GM12878 (cell line): ENCODE results near the gene CCDC106. TPM values are rescaled to one million over a fixed set of nuclear protein-coding genes. Genes with fewer than 3 reads are reported as not detected.

Experiments
- ATAC-seq: fragments of 200-7000 bp; cut with Tn5 transposase; 3 replicates; pipeline ENCODE4 v1.9.1; 2020; ENCODE audit warnings: mild to moderate bottlenecking, moderate library complexity
- BruUV-seq: library from RNA; stranded (reverse); fragments of 400-500 nt; replicated peaks from 2 replicates; lab custom pipeline; 2021; lab: Mats Ljungman, UMichigan
- CTCF ChIA-PET: fragments of 300-600 bp; sonication (Branson Sonifier 250); formaldehyde crosslinking; extraction: SDS; loops from one replicate; lab custom pipeline; 2021; ENCODE audit warnings: inconsistent platforms; lab: Yijun Ruan, JAX
- POLR2A ChIA-PET: fragments of 350-600 bp; formaldehyde crosslinking; extraction: SDS; loops from one replicate; lab custom pipeline; 2021; ENCODE audit warnings: inconsistent platforms; lab: Charles Lee
- RAD21 ChIA-PET: fragments of 300-600 bp; sonication (Branson Sonifier 250); formaldehyde crosslinking; loops from one replicate; lab custom pipeline; 2023; ENCODE audit warnings: antibody characterized with exemption; ENCODE audit not compliant: unreplicated experiment; lab: Charles Lee
- SMC1A ChIA-PET: fragments of 300-600 bp; sonication (Branson Sonifier 250); formaldehyde crosslinking; loops from one replicate; lab custom pipeline; 2023; ENCODE audit not compliant: unreplicated experiment, uncharacterized antibody; lab: Charles Lee
- DNase-seq: peaks from one replicate; pipeline ENCODE4 v3.0.0-alpha.2; 2011; ENCODE audit warnings: low read depth, low spot score
- FAIRE-seq: peaks from 3 replicates; lab custom pipeline; 2011; peaks lifted over from hg19 to GRCh38; lab: Jason Lieb, UNC
- H2AFZ ChIP-seq: 2 replicates; pipeline ENCODE4 v1.6.0; 2011; ENCODE audit warnings: low read depth, low read length, control low read depth; ENCODE audit not compliant: control insufficient read depth
- H3K27ac ChIP-seq: 2 replicates; pipeline ENCODE4 v1.5.1; 2011; ENCODE audit warnings: control low read depth; ENCODE audit not compliant: control insufficient read depth, insufficient read depth
- H3K27me3 ChIP-seq, 2 experiments: replicated peaks in 1 of 2; 2 replicates each; pipeline versions ENCODE4 v1.6.0 to v1.6.1; 2011; ENCODE audit warnings: low read length in 1 of 2; ENCODE audit not compliant: control insufficient read depth in 2 of 2, insufficient read depth in 2 of 2
- H3K36me3 ChIP-seq, 2 experiments: 2 replicates each; pipeline ENCODE4 v1.5.1; 2011; ENCODE audit warnings: low read length in 1 of 2; ENCODE audit not compliant: control insufficient read depth in 2 of 2, insufficient read depth in 2 of 2
- H3K4me1 ChIP-seq: 2 replicates; pipeline ENCODE4 v1.6.1; 2011; ENCODE audit warnings: mild to moderate bottlenecking, low read length, moderate library complexity, mixed read lengths; ENCODE audit not compliant: control insufficient read depth, insufficient read depth
- H3K4me2 ChIP-seq: 2 replicates; pipeline ENCODE4 v1.6.0; 2011; ENCODE audit warnings: control low read depth; ENCODE audit not compliant: control insufficient read depth, insufficient read depth
- H3K4me3 ChIP-seq: fragments of 200-600 bp; sonication (generic); 2 replicates; pipeline ENCODE4 v1.5.1; 2016
- H3K79me2 ChIP-seq: 2 replicates; pipeline ENCODE4 v1.6.0; 2011; ENCODE audit warnings: low read length; ENCODE audit not compliant: control insufficient read depth, insufficient read depth
- H3K9ac ChIP-seq: 2 replicates; pipeline ENCODE4 v1.8.0; 2011; ENCODE audit warnings: low read length, control low read depth, mixed read lengths; ENCODE audit not compliant: control insufficient read depth, insufficient read depth
- H3K9me3 ChIP-seq: replicated peaks from 3 replicates; pipeline ENCODE4 v1.5.1; 2011; ENCODE audit warnings: mild to moderate bottlenecking, low read length; ENCODE audit not compliant: control insufficient read depth, insufficient read depth
- H4K20me1 ChIP-seq: 2 replicates; pipeline ENCODE4 v1.6.0; 2011; ENCODE audit not compliant: control insufficient read depth, insufficient read depth
- ATF7 ChIP-seq: fragments of 450-650 bp; IDR thresholded peaks from 2 replicates; pipeline ENCODE4 v1.6.1; 2016; ENCODE audit warnings: low read depth, mild to moderate bottlenecking
- CBX3 ChIP-seq: fragments of 200-600 bp; sonication (generic); IDR thresholded peaks from 2 replicates; pipeline ENCODE4 v1.6.1; 2016; ENCODE audit warnings: low read depth, borderline replicate concordance
- CHD2 ChIP-seq: IDR thresholded peaks from 2 replicates; pipeline ENCODE4 v1.6.1; 2011; ENCODE audit warnings: low read depth, low read length, improper control_type of control experiment, borderline replicate concordance
- EED ChIP-seq: sonication (generic); IDR thresholded peaks from 2 replicates; pipeline ENCODE4 v1.6.1; 2016; ENCODE audit warnings: antibody characterized with exemption, low read depth
- FOXK2 ChIP-seq: fragments of 450-650 bp; IDR thresholded peaks from 2 replicates; pipeline ENCODE4 v1.6.1; 2017; ENCODE audit warnings: mild to moderate bottlenecking, moderate library complexity
- FOXM1 ChIP-seq: IDR thresholded peaks from 2 replicates; pipeline ENCODE4 v1.6.1; 2012; ENCODE audit warnings: low read depth, mild to moderate bottlenecking, inconsistent platforms, low read length, moderate library complexity
- HDAC2 ChIP-seq: fragments of 200-600 bp; sonication (generic); IDR thresholded peaks from 2 replicates; pipeline ENCODE4 v1.6.1; 2017
- LARP7 ChIP-seq: fragments of 450-650 bp; IDR thresholded peaks from 2 replicates; pipeline ENCODE4 v1.6.1; 2017; ENCODE audit warnings: mild to moderate bottlenecking
- MTA2 ChIP-seq: fragments of 450-650 bp; IDR thresholded peaks from 2 replicates; pipeline ENCODE4 v1.6.1; 2016; ENCODE audit warnings: low read depth, mild to moderate bottlenecking, moderate library complexity
- RBBP5 ChIP-seq: fragments of 200-600 bp; sonication (generic); conservative IDR thresholded peaks from 2 replicates; pipeline ENCODE4 v1.6.1; 2016
- RELA ChIP-seq: fragments of 450-650 bp; IDR thresholded peaks from 2 replicates; pipeline ENCODE4 v1.8.0; 2014; ENCODE audit warnings: borderline replicate concordance; ENCODE audit not compliant: partially characterized antibody
- SPI1 ChIP-seq: IDR thresholded peaks from 2 replicates; pipeline ENCODE4 v1.6.1; 2011; ENCODE audit warnings: low read depth, mild to moderate bottlenecking, low read length, moderate library complexity, borderline replicate concordance; ENCODE audit not compliant: insufficient read depth
- ZBED1 ChIP-seq: IDR thresholded peaks from 2 replicates; pipeline ENCODE4 v1.6.1; 2016; ENCODE audit warnings: borderline replicate concordance
- ZNF384 ChIP-seq: IDR thresholded peaks from 2 replicates; pipeline ENCODE4 v1.6.1; 2012; ENCODE audit warnings: low read depth, mild to moderate bottlenecking, low read length, improper control_type of control experiment, borderline replicate concordance
- WGBS: methylation state at CpG from one replicate; pipeline ENCODE4 v1.1.6; 2016; ENCODE audit warnings: low lambda C conversion rate; ENCODE audit not compliant: insufficient replicate concordance, insufficient coverage; ENCODE audit errors: missing lambda C conversion rate; 5-methylcytosine and 5-hydroxymethylcytosine counted together
- in situ Hi-C: fragments of 300-500 bp; cut with MboI; formaldehyde crosslinking; loops from 9 replicates; pipeline ENCODE4 v1.14.3; 2018; ENCODE audit warnings: mixed read lengths
- intact Hi-C: fragments of 100-400 bp; cut with micrococcal nuclease; formaldehyde crosslinking; loops from one replicate; pipeline ENCODE4 v1.14.2; 2022; ENCODE audit not compliant: unreplicated experiment
- polyA plus RNA-seq, 11 experiments: library from polyadenylated mRNA; depleted of rRNA in 4 of 11; unstranded in 6 of 11; stranded (reverse) in 5 of 11; fragments of >200 nt; fragmentation: Nextera tagmentation in 4 of 11; fragmentation: Illumina TruSeq in 1 of 11; extraction: Ambion mirVana in 4 of 11; extraction: Trizol in 1 of 11; gene quantifications; 1 replicate in 1 of 11; 2 replicates in 10 of 11; pipeline versions ENCODE4 v1.2.1 to v1.2.3, GENCODE V29; 2011 to 2016; ENCODE audit warnings: inconsistent platforms in 2 of 11, missing spikeins in 2 of 11, low read depth in 1 of 11
- total RNA-seq, 4 experiments: library from RNA; depleted of rRNA in 3 of 4; stranded (reverse); fragments of >200 nt in 3 of 4; fragmentation: Illumina TruSeq in 1 of 4; extraction: Trizol in 1 of 4; gene quantifications; 2 replicates each; pipeline versions ENCODE4 v1.2.1 to v1.2.3, GENCODE V29; 2013 to 2021
- TF ChIP-seq, protein P1 (sequence below): IDR thresholded peaks from 2 replicates; pipeline ENCODE4 v1.6.1; 2011; ENCODE audit warnings: borderline replicate concordance, low read depth, mild to moderate bottlenecking, moderate library complexity, mixed read lengths, low read length; ENCODE audit not compliant: insufficient read depth; ENCODE audit errors: extremely low read length
- TF ChIP-seq, protein P2 (sequence below): fragments of 450-650 bp; IDR thresholded peaks from 2 replicates; pipeline ENCODE4 v1.6.1; 2017; ENCODE audit warnings: antibody characterized with exemption, mild to moderate bottlenecking, moderate library complexity
- TF ChIP-seq, protein P3 (sequence below): IDR thresholded peaks from 2 replicates; pipeline ENCODE4 v1.6.1; 2011; ENCODE audit warnings: mild to moderate bottlenecking, low read depth, low read length, moderate library complexity; ENCODE audit not compliant: insufficient replicate concordance

Gene CCDC106
- total and polyA plus RNA-seq, 10 of the 15 experiments (the other 5 are each of a cell fraction or from before 2014, with no cell fraction given) = 0.04 to 35.9 (median 19.8) TPM

- TF ChIP-seq, protein P1, sequence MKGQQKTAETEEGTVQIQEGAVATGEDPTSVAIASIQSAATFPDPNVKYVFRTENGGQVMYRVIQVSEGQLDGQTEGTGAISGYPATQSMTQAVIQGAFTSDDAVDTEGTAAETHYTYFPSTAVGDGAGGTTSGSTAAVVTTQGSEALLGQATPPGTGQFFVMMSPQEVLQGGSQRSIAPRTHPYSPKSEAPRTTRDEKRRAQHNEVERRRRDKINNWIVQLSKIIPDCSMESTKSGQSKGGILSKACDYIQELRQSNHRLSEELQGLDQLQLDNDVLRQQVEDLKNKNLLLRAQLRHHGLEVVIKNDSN = no peak
- TF ChIP-seq, protein P2, sequence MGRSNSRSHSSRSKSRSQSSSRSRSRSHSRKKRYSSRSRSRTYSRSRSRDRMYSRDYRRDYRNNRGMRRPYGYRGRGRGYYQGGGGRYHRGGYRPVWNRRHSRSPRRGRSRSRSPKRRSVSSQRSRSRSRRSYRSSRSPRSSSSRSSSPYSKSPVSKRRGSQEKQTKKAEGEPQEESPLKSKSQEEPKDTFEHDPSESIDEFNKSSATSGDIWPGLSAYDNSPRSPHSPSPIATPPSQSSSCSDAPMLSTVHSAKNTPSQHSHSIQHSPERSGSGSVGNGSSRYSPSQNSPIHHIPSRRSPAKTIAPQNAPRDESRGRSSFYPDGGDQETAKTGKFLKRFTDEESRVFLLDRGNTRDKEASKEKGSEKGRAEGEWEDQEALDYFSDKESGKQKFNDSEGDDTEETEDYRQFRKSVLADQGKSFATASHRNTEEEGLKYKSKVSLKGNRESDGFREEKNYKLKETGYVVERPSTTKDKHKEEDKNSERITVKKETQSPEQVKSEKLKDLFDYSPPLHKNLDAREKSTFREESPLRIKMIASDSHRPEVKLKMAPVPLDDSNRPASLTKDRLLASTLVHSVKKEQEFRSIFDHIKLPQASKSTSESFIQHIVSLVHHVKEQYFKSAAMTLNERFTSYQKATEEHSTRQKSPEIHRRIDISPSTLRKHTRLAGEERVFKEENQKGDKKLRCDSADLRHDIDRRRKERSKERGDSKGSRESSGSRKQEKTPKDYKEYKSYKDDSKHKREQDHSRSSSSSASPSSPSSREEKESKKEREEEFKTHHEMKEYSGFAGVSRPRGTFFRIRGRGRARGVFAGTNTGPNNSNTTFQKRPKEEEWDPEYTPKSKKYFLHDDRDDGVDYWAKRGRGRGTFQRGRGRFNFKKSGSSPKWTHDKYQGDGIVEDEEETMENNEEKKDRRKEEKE = no peak
These were observed 47.7 kb downstream of the CCDC106 start (continued) for GRCh38 chr19:55695511-55696290.

DNA sequence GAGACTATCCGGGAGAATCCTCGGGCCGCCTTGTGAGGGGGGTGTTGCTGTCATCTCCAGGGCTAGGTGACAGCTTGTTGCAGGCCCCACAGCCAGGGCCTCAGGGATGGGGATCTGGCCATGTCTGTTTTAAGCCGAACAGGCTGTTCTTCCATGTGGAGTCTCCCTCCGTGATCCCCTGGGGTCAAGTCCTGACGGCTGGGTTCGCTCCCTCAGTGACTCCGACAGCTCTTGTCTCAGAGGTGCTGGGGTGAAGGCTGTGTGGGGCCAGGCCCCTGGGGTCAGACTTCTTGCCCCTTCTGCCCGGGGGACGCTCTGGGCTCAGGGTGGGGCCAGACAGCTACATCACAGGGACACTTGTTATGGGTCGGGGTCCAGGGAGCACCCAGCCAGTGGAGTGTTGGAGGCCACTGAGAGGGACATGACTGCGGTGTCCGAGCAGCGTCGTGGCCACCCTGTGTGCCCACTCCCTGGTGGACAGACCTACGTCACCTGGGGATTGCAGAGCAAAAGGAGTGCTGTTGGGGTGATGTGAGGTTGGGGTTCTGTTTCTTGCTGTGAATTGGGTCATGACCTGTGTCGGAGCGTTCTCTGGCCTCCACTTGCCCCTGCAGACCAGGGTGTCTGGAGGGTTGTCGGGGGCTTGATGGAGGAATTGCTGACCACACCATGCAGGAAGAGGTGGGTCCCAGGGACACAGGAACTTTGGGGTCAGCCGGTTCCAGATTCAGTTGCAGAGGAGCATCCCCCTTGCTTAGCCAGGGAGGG lies 48.5 kb downstream of the CCDC106 start:
- SMC1A ChIA-PET = no interaction called here
- no peaks in the 10 kb centered on the region for H3K4me1 ChIP-seq
- ATAC-seq = no peak
- H3K4me2 ChIP-seq = no peak overlapping the region
- H2AFZ ChIP-seq = no peak overlapping the region
- H4K20me1 ChIP-seq = no peaks in the 10 kb centered on the region
- H3K4me3 ChIP-seq = no peak overlapping the region
- no peak overlapping the region for H3K27ac ChIP-seq
- 93% methylated on average over 20 of the region's 20 CpGs for WGBS
- H3K27me3 ChIP-seq = no peaks in the 10 kb centered on the region
- H3K9me3 ChIP-seq = no peaks in the 10 kb centered on the region
- POLR2A ChIA-PET = no interaction called here
- CTCF ChIA-PET = no interaction called here
- in situ Hi-C loops (no loop called here), intact Hi-C loops (no loop called here)
- BruUV-seq = no TSS peak
- no peaks in the 10 kb centered on the region for H3K79me2 ChIP-seq
- no peak for FAIRE-seq
- H3K9ac ChIP-seq = no peak overlapping the region
- DNase-seq = no peak
- H3K36me3 ChIP-seq = peaks cover 8 to 18% of the 10 kb centered on the region in 2 experiments; a peak in 2 of 4 replicates
- RAD21 ChIA-PET = no interaction called here
- TF ChIP-seq LARP7 (no peak), RBBP5 (no peak), EED (no peak), FOXK2 (no peak), FOXM1 (no peak), CHD2 (no peak), ZBED1 (no peak), HDAC2 (no peak), ZNF384 (no peak), MTA2 (no peak), ATF7 (no peak), RELA (no peak), CBX3 (no peak), SPI1 (no peak)
- TF ChIP-seq, protein P3, sequence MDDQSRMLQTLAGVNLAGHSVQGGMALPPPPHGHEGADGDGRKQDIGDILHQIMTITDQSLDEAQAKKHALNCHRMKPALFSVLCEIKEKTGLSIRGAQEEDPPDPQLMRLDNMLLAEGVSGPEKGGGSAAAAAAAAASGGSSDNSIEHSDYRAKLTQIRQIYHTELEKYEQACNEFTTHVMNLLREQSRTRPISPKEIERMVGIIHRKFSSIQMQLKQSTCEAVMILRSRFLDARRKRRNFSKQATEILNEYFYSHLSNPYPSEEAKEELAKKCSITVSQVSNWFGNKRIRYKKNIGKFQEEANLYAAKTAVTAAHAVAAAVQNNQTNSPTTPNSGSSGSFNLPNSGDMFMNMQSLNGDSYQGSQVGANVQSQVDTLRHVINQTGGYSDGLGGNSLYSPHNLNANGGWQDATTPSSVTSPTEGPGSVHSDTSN = no peak
